ENCODE results near the gene MVB12B.
"Not testable (repeated sequence)": the region's sequence is repeated elsewhere in the genome, so short reads cannot be mapped to it uniquely, and the experiment has no call there.

MVB12B gene

DNA sequence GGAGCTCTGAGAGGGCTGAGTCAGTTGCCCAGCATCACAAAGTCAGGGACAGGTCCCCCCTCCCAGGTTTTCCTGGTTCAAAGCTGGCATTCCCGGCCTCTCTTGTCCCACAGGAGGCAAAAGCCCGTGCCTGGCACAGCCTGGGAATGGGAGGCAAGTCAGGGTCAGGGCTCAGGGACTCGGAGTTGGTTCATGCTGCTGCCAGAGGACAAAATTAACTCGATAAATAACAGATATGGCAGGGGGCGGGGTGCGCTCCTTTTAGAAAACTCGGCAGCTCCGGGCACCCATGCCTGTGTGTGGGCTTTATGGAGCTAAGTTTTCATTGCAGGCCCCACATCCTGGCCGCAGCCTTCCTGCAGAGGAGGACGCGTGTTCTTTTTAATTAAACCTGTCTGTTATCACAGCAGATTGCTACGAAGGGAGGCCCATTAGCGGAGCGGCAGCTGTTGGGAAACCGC is 224.3 kb downstream of the MVB12B start:
- no peak for DNase-seq

DNA sequence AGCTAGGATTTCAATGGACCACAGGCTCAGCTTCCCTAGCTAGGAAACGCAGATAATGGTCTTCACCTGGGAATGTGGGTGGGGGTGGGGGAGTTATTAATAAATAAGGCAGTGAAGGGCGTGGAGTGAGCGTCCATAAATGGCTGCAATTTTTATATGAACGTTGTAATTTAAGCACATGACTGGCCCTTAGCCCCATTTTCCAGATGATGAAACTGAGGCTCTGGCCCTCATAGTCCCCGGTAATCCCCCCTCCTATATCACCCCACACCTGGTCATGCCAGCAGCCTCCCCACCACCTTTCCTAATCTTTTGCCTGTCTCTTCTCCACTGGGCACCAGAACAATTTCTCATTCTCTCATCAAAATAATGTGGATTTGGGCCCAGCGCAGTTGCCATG is 225.2 kb downstream of the MVB12B start:
- no peak for DNase-seq

DNA sequence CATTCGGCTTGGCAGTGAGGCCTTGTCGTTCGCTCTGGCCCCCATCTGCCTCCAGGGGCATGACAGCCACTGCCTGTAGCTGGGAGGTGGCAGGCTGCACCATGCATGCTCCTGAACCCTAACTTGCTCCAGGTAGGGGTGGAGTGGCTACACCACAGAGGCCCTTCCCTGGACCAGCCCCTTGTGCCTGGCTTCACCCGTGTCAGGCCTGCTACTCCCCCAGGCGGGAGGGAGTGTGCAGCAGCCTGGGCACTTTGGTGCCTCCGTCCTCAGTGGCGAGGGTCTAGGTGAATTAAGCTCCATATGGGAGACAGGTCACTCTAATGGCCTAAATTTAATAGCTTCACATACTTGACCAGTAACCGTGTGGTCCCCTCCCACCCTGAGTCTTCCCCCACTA is 227.7 kb downstream of the MVB12B start:
- no peak for DNase-seq

DNA sequence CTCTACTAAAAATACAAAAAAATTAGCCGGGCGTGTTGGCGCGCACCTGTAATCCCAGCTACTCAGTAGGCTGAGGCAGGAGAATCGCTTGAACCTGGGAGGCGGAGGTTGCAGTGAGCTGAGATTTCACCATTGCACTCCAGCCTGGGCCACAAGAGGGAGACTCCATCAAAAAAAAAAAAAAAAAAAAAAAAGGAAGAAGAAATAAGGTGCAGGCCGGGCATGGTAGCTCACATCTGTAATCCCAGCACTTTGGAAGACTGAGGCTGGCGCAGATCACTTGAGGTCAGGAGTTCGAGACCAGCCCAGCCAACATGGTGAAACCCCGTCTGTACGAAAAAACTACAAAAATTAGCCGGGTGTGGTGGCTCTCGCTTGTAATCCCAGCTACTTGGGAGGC is 228.8 kb downstream of the MVB12B start:
- DNase-seq = not testable (repeated sequence)

Measured in inflammatory macrophage treated with lipopolysaccharide for 1 hour (primary cell).